Activated CD4-positive, alpha-beta T cell treated with anti-CD3 and anti-CD28 coated beads for 48 hours (primary cell): ENCODE data around the gene CCER1.

Experiments used
- DNase-seq: peaks from one replicate; pipeline ENCODE4 v3.0.0-alpha.2; 2020

The CCER1 gene

DNA sequence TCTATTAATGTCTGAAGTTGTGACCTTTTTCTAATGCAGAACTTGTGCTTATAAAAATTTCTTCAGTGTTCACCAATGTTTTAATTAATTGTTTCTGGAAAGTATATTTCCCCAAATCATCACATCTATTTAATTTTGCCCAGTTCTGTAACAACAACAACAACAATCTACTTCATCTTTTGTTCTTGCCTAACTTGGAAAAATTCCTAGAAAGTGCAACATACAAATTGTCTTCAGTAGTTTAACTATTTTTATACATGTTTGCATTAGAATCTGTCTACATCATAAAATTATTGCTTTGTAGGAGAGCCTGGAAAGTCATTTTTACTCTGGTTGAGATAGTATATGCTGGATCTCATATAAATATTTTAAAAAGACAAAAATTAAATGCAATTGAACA, 38.5 kb downstream of the CCER1 start:
- no peak for DNase-seq

DNA sequence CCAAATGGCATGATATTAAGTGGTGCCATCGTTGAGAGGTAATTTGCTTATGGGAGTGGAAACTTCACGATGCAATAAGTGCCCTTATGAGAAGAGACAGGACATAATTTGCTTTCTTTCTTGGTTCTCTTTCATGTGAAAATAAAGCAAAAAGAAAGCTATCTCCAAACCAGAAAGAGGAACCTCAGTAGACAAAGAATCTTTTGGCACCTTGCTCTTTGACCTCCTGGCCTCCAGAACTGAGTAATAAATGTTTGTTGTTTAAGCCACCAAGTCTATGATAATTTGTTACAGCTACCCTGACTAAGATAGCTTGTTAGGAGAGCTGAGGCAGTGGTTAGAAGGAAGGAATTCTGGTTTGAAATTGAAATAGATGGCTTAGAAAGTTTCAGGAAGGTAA, 39.6 kb downstream of the CCER1 start:
- DNase-seq, result no peak

DNA sequence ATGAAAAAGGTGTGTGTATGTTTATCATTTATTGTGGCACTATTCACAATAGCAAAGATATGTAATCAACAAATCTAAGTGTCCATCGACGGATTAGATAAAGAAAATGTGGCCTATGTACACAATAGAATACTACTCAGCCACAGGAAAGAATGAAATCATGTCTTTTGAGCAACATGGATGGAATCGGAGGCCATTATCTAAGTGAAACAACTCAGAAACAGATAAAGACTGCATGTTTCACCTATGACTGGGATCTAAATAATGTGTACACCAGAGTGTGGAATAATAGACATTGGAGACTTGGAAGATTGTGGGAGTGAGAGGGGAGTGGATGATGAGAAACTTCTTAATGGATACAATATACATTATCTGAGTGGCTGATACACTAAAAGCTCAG, 44.0 kb downstream of the CCER1 start:
- no peak for DNase-seq

DNA sequence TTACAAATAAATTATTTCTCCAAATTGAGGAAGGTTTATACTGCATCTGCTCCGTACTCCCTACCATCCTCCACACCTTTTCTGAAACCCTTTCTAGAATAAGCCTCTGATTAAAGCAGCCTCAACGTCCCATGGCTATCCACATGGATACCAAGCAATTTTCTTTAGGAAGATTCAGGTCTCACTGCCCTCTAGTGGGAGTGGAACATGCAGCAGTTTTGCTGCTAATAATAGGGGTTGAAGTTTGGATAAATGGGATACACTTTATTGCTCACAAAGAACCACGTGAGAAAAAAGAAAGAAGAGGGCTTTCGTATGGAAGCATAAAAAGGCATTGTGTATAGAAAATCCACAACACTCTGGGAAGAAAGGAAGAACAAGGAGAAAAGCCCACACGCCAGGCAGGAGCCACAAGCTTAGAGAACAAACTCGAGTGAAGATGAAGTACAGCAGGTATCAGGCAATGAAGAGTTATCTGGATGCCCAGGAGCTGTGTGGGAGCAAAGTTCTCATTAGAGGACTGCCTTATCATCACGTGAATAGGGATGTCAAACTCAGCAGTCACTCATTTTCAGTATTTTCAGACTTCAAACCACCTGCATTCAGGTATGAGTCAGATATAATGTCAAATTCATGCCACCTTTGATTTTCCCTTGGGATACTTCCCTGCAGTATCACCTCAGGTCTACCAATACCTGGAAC, 45.8 kb downstream of the CCER1 start:
- DNase-seq, result peak; percentile 2

DNA sequence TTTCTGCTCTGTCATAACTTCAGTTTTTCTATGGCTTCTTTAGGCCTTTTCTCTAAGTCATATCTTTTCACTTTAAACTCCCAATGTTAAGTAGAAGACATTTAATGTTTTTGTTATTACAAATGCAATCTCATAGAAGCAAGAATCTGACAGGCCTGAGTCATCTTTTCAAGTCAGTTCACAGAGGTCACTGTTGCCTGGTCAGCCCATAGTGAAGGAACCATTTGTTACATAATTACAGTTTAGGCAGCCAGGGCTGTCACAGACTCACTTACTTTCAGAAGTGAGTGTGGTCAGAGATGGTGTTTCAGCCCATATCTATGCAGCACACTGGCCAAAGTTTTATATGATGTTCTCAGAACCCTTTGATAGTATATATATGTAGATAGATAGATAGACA, 46.5 kb downstream of the CCER1 start:
- no peak for DNase-seq

DNA sequence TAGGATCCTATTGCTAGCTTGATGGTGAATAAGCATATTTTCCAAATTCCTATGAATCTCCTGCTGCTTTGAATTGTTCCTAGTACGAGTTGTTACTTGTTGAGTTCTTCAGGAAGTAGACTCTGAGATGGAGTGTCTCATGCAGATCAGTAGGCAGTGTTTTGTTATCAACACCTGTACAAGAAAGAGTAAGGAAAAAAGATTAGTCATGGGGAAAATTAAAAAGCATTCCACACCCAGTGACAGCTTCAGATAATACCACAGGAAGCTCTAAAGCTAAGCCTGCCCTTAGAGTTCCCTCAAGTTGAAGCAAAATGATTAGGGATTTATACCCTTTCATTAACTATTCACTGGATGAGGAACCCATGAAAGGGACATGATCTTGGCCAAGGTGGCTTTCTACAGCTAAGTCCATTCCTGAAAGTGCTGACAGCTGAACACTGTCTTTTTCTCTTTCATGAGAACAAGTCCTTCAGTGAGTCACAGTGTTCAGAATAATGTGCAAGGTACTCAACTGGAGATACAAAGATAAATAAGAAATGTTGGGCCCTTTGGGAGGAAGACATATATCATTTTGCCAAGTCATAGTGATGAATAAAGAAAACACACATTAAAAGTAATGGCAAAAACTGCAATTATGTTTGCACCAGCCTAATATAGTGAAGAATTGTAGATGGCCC, 49.1 kb downstream of the CCER1 start:
- no peak for DNase-seq

DNA sequence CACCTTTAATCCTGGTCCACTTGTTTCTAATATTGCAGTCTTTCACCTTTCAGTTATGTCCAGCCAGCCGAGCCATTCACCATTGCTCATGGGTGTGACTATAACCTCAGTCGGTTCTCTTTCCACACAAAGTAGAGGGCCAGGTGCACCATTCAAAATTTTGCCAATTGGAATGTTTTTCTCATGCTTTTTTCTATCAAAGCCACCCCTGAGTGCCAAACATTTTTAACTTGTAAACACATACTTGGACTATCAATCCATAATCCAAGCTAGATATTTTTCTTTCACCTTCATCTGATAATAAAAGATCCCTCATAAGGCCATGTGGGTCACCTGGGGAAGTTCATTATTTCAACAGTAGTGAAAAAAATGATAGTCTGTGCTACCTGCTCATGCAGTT, 52.4 kb downstream of the CCER1 start:
- DNase-seq, result no peak
